ENCODE data around the gene ASB15. TPM values are rescaled to one million over a fixed set of nuclear protein-coding genes. Genes with fewer than 3 reads are reported as not detected.

Gene ASB15
- total and polyA plus RNA-seq, 2 donors (not counting 3 experiments of a cell fraction or from before 2014, with no cell fraction given): not detected

DNA sequence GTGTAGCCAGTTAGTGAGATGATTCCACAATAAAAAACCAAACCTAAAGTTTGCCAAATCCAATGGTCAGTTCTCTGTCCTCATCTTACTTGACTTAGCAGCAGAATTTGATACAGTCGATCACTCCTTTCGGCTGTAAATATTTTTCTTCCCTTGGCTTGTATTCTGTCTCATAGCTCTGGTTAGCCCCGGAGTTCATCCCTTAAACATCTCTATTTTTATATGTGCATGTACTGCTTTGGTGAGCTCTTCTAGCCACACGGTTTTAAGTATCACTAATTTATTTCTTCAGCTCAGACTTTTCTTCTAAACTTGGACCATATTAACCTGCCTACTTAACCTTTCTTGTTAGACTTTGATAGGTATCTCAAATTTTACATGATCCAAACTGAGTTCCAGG, 17.8 kb upstream of the ASB15 start:
- H4K20me1 ChIP-seq (replicated peaks; ENCODE audit: control insufficient read depth, extremely low read depth, insufficient read depth, low read length): no peaks in the 10 kb centered on the region
- TF ChIP-seq JUN (IDR thresholded peaks at IDR 0.05; ENCODE audit: borderline replicate concordance, insufficient read depth, insufficient read length, low read depth) (no peak), GATA2 (IDR thresholded peaks at IDR 0.05; ENCODE audit: insufficient read depth, insufficient read length, low read depth, low read length) (no peak), MAX (IDR thresholded peaks at IDR 0.05; ENCODE audit: insufficient read depth, insufficient read length) (no peak), MYC (IDR thresholded peaks at IDR 0.05; ENCODE audit: low read depth, low read length) (no peak), EZH2 (IDR thresholded peaks at IDR 0.05; ENCODE audit: borderline replicate concordance, low read depth, low read length, severe bottlenecking) (no peak), FOS (IDR thresholded peaks at IDR 0.05; ENCODE audit: borderline replicate concordance, insufficient read depth, low read length) (no peak), POLR2A (IDR thresholded peaks at IDR 0.05; ENCODE audit: low read depth, low read length) (no peak), POLR2AphosphoS5 (IDR thresholded peaks at IDR 0.05; ENCODE audit: insufficient read depth, low read depth, low read length) (no peak)
- TF ChIP-seq, protein P1, sequence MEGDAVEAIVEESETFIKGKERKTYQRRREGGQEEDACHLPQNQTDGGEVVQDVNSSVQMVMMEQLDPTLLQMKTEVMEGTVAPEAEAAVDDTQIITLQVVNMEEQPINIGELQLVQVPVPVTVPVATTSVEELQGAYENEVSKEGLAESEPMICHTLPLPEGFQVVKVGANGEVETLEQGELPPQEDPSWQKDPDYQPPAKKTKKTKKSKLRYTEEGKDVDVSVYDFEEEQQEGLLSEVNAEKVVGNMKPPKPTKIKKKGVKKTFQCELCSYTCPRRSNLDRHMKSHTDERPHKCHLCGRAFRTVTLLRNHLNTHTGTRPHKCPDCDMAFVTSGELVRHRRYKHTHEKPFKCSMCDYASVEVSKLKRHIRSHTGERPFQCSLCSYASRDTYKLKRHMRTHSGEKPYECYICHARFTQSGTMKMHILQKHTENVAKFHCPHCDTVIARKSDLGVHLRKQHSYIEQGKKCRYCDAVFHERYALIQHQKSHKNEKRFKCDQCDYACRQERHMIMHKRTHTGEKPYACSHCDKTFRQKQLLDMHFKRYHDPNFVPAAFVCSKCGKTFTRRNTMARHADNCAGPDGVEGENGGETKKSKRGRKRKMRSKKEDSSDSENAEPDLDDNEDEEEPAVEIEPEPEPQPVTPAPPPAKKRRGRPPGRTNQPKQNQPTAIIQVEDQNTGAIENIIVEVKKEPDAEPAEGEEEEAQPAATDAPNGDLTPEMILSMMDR (IDR thresholded peaks at IDR 0.05; ENCODE audit: extremely low read depth in 1 of 2, insufficient read depth in 1 of 2, low read depth in 1 of 2, low read length in 2 of 2): no peak
- no peak overlapping the region for H2AFZ ChIP-seq (ENCODE audit: low read depth, low read length)
- H3K79me2 ChIP-seq (ENCODE audit: control insufficient read depth, insufficient read depth, low read length): no peaks in the 10 kb centered on the region
- H3K27me3 ChIP-seq (ENCODE audit: control insufficient read depth in 2 of 2, insufficient read depth in 2 of 2, low read length in 2 of 2): no peaks in the 10 kb centered on the region
- no peaks in the 10 kb centered on the region for H3K9me1 ChIP-seq (replicated peaks; ENCODE audit: control insufficient read depth, extremely low read depth, insufficient read depth, low read length)
- H3K27ac ChIP-seq (ENCODE audit: insufficient read depth, low read depth, low read length): no peak overlapping the region
- H3K4me2 ChIP-seq (ENCODE audit: insufficient read depth, low read length): no peak overlapping the region
- no peaks in the 10 kb centered on the region for H3K36me3 ChIP-seq (ENCODE audit: control insufficient read depth in 2 of 2, extremely low read depth in 1 of 2, insufficient read depth in 2 of 2, low read length in 2 of 2)
- intact Hi-C loops (cut with micrococcal nuclease) (loop anchor here (5.0 kb wide), 3 partner anchors 92 to 213 kb away; no protein-coding TSS in a partner anchor), dilution Hi-C loops (cut with MboI; ENCODE audit: extremely low pct_ligation_motif_present, low sequenced_read_pairs) (no loop called here)
- POLR2A ChIA-PET: interaction anchor here (0.6 kb wide), 1 partner anchor 44 kb away, joined by 4 read pairs; no protein-coding TSS in a partner anchor
- no peaks in the 10 kb centered on the region for H3K4me1 ChIP-seq (ENCODE audit: control insufficient read depth, extremely low read depth, insufficient read depth, low read length)
- no peaks in the 10 kb centered on the region for H3K9me3 ChIP-seq (replicated peaks; ENCODE audit: control insufficient read depth, insufficient read depth, low read length)
- DNase-seq (ENCODE audit: low read depth, low spot score): no peak
- no peak overlapping the region for H3K9ac ChIP-seq (replicated peaks; ENCODE audit: extremely low read depth, insufficient read depth, low read length)
- no peak for FAIRE-seq
- BruUV-seq (replicated peaks): no TSS peak
- CTCF ChIA-PET: interaction anchor here (0.7 to 4.6 kb wide), 10 partner anchors 10 to 288 kb away, joined by 3 to 33 read pairs (median 4); no protein-coding TSS in a partner anchor
- H3K4me3 ChIP-seq (replicated peaks in 1 of 3; ENCODE audit: insufficient read depth in 1 of 3, low read depth in 1 of 3, low read length in 3 of 3): no peak overlapping the region

All from endothelial cell of umbilical vein (primary cell).